PC-9 (cell line): ENCODE results near the gene ELMO1.

Source experiments
- CTCF ChIP-seq: fragments of 200-600 bp; sonication (generic); conservative IDR thresholded peaks from 2 replicates; pipeline ENCODE4 v1.6.1; 2017; ENCODE audit warnings: mixed run types, antibody characterized with exemption, mild to moderate bottlenecking, moderate library complexity
- EZH2 ChIP-seq: fragments of 200-600 bp; sonication (generic); IDR thresholded peaks from 2 replicates; pipeline ENCODE4 v1.8.0; 2017; ENCODE audit warnings: antibody characterized with exemption, low read depth

- TF ChIP-seq CTCF (no peak), EZH2 (no peak)
Observed at GRCh38 chr7:37048674-37049073, 400.0 kb downstream of the ELMO1 start.
